IMR-90 (cell line): ENCODE data around the gene ALS2. TPM values are rescaled to one million over a fixed set of nuclear protein-coding genes. Genes with fewer than 3 reads are reported as not detected.

ENCODE experiments used
- ATAC-seq: fragments of 200-7000 bp; cut with Tn5 transposase; 2 replicates; pipeline ENCODE4 v1.9.1; 2020; ENCODE audit warnings: low read depth, mild to moderate bottlenecking, moderate library complexity
- BruUV-seq: library from RNA; stranded (reverse); fragments of 400-500 nt; replicated peaks from 2 replicates; lab custom pipeline; 2021; lab: Mats Ljungman, UMichigan
- CTCF ChIA-PET: fragments of 300-600 bp; formaldehyde crosslinking; extraction: SDS; loops from one replicate; lab custom pipeline; 2021; ENCODE audit warnings: antibody characterized with exemption; lab: Yijun Ruan, JAX
- POLR2A ChIA-PET: fragments of 300-600 bp; sonication (Branson Sonifier 250); formaldehyde crosslinking; loops from one replicate; lab custom pipeline; 2022; ENCODE audit warnings: antibody characterized with exemption; ENCODE audit not compliant: unreplicated experiment; lab: Charles Lee
- DNase-seq: peaks from one replicate; pipeline ENCODE4 v3.0.0; 2013
- H2AFZ ChIP-seq: replicated peaks from 2 replicates; pipeline ENCODE3; 2013; ENCODE audit warnings: low read length, mild to moderate bottlenecking; ENCODE audit not compliant: poor library complexity
- H2AK5ac ChIP-seq: 2 replicates; pipeline ENCODE4 v1.6.1; 2013; ENCODE audit warnings: low read depth, low read length, inconsistent platforms
- H2AK9ac ChIP-seq: replicated peaks from 2 replicates; pipeline ENCODE3; 2013; ENCODE audit warnings: mild to moderate bottlenecking, low read depth, low read length, moderate library complexity; ENCODE audit not compliant: poor library complexity
- H2BK120ac ChIP-seq: 2 replicates; pipeline ENCODE4 v1.6.1; 2013; ENCODE audit warnings: low read depth, low read length, inconsistent platforms
- H2BK15ac ChIP-seq: 3 replicates; pipeline ENCODE4 v1.6.1; 2013; ENCODE audit warnings: low read depth, low read length, inconsistent platforms
- H2BK20ac ChIP-seq: 2 replicates; pipeline ENCODE4 v1.6.1; 2013; ENCODE audit warnings: low read depth, mild to moderate bottlenecking, inconsistent platforms, low read length, moderate library complexity
- H2BK5ac ChIP-seq: 2 replicates; pipeline ENCODE4 v1.6.1; 2013; ENCODE audit warnings: mild to moderate bottlenecking, low read depth, low read length, inconsistent platforms; ENCODE audit not compliant: poor library complexity, severe bottlenecking
- H3K14ac ChIP-seq: replicated peaks from 2 replicates; pipeline ENCODE4 v1.6.1; 2013; ENCODE audit warnings: low read depth, low read length, inconsistent platforms
- H3K18ac ChIP-seq: 2 replicates; pipeline ENCODE4 v1.6.1; 2013; ENCODE audit warnings: low read depth, low read length, control low read depth
- H3K23ac ChIP-seq: 2 replicates; pipeline ENCODE4 v1.6.1; 2013; ENCODE audit warnings: low read depth, low read length, inconsistent platforms
- H3K27ac ChIP-seq: 2 replicates; pipeline ENCODE4 v1.5.1; 2013; ENCODE audit warnings: mild to moderate bottlenecking, control low read depth, low read length; ENCODE audit not compliant: insufficient read depth
- H3K27me3 ChIP-seq: 2 replicates; pipeline ENCODE4 v1.6.1; 2013; ENCODE audit warnings: low read length; ENCODE audit not compliant: control insufficient read depth, insufficient read depth
- H3K36me3 ChIP-seq: 2 replicates; pipeline ENCODE4 v1.6.1; 2013; ENCODE audit warnings: low read length, mixed read lengths; ENCODE audit not compliant: control insufficient read depth, insufficient read depth
- H3K4ac ChIP-seq: 2 replicates; pipeline ENCODE4 v1.6.1; 2013; ENCODE audit warnings: low read depth, low read length, inconsistent platforms
- H3K4me1 ChIP-seq: 2 replicates; pipeline ENCODE4 v1.6.1; 2013; ENCODE audit warnings: low read length, mixed read lengths; ENCODE audit not compliant: control insufficient read depth, insufficient read depth
- H3K4me2 ChIP-seq: 2 replicates; pipeline ENCODE4 v1.6.1; 2013; ENCODE audit warnings: low read depth, mild to moderate bottlenecking, control low read depth, low read length, moderate library complexity
- H3K4me3 ChIP-seq: 2 replicates; pipeline ENCODE4 v1.5.1; 2013; ENCODE audit warnings: low read depth, mild to moderate bottlenecking, control low read depth, low read length, moderate library complexity; ENCODE audit not compliant: insufficient read depth
- H3K56ac ChIP-seq: 2 replicates; pipeline ENCODE4 v1.6.1; 2013; ENCODE audit warnings: low read length, inconsistent platforms; ENCODE audit not compliant: insufficient read depth; ENCODE audit errors: extremely low read depth
- H3K79me1 ChIP-seq, 2 experiments: 2 replicates each; pipeline ENCODE4 v1.6.1; 2013; ENCODE audit warnings: low read length in 2 of 2, inconsistent platforms in 1 of 2, low read depth in 1 of 2
- H3K9ac ChIP-seq: 2 replicates; pipeline ENCODE4 v1.6.1; 2013; ENCODE audit warnings: low read depth, low read length, control low read depth
- H3K9me1 ChIP-seq: 2 replicates; pipeline ENCODE4 v1.6.1; 2013; ENCODE audit warnings: low read length, inconsistent platforms; ENCODE audit not compliant: insufficient read depth
- H3K9me3 ChIP-seq: 2 replicates; pipeline ENCODE4 v1.6.1; 2013; ENCODE audit warnings: low read length; ENCODE audit not compliant: control insufficient read depth, insufficient read depth
- H4K20me1 ChIP-seq: 2 replicates; pipeline ENCODE4 v1.6.1; 2013; ENCODE audit warnings: low read length, inconsistent platforms; ENCODE audit not compliant: insufficient read depth
- H4K5ac ChIP-seq: 2 replicates; pipeline ENCODE4 v1.6.1; 2013; ENCODE audit warnings: mild to moderate bottlenecking, low read depth, low read length, control low read depth
- H4K8ac ChIP-seq, 2 experiments: 2 replicates each; pipeline ENCODE4 v1.6.1; 2013; ENCODE audit warnings: low read depth in 2 of 2, low read length in 2 of 2, control low read depth in 1 of 2, inconsistent platforms in 1 of 2
- H4K91ac ChIP-seq: 2 replicates; pipeline ENCODE4 v1.6.1; 2013; ENCODE audit warnings: low read depth, low read length, inconsistent platforms; ENCODE audit not compliant: insufficient read depth
- BHLHE40 ChIP-seq: fragments of 150-350 bp; IDR thresholded peaks from 2 replicates; pipeline ENCODE4 v1.6.1; 2016; ENCODE audit warnings: mild to moderate bottlenecking, low read depth, low read length
- CTCF ChIP-seq: conservative IDR thresholded peaks from 2 replicates; pipeline ENCODE4 v1.5.1; 2012; ENCODE audit warnings: mild to moderate bottlenecking, low read depth, low read length, improper control_type of control experiment
- ELK1 ChIP-seq: fragments of 150-350 bp; IDR thresholded peaks from 2 replicates; pipeline ENCODE4 v1.6.1; 2016; ENCODE audit warnings: low read depth, mild to moderate bottlenecking, low read length, moderate library complexity, borderline replicate concordance
- FOS ChIP-seq: fragments of 150-350 bp; IDR thresholded peaks from 2 replicates; pipeline ENCODE4 v1.6.1; 2016; ENCODE audit warnings: low read depth, low read length
- MAZ ChIP-seq: IDR thresholded peaks from 2 replicates; pipeline ENCODE4 v1.6.1; 2012; ENCODE audit warnings: low read depth, mild to moderate bottlenecking, low read length, improper control_type of control experiment, moderate library complexity, borderline replicate concordance
- RAD21 ChIP-seq: IDR thresholded peaks from 2 replicates; pipeline ENCODE4 v1.6.1; 2012; ENCODE audit warnings: low read length, improper control_type of control experiment
- RCOR1 ChIP-seq: IDR thresholded peaks from 2 replicates; pipeline ENCODE4 v1.6.1; 2012; ENCODE audit warnings: mild to moderate bottlenecking, low read length, improper control_type of control experiment; ENCODE audit not compliant: insufficient replicate concordance
- SMC3 ChIP-seq: fragments of 150-350 bp; IDR thresholded peaks from 2 replicates; pipeline ENCODE4 v1.6.1; 2016; ENCODE audit warnings: low read depth, mild to moderate bottlenecking, antibody characterized with exemption, low read length, moderate library complexity
- WGBS, 2 experiments: methylation state at CpG; one replicate each; pipeline versions ENCODE4 v1.1.5 to v1.1.7; 2013; ENCODE audit warnings: missing lambda C conversion rate in 2 of 2; ENCODE audit not compliant: insufficient read length in 1 of 2; ENCODE audit errors: extremely low coverage in 2 of 2; 5-methylcytosine and 5-hydroxymethylcytosine counted together
- dilution Hi-C: fragments of 300-500 bp; cut with HindIII; formaldehyde crosslinking; loops from one replicate; pipeline ENCODE4 v1.14.3; 2018; ENCODE audit warnings: low sequenced_read_pairs; ENCODE audit not compliant: unreplicated experiment
- in situ Hi-C: fragments of 300-500 bp; cut with MboI; formaldehyde crosslinking; loops from 3 replicates; pipeline ENCODE4 v1.14.3; 2019; ENCODE audit warnings: low sequenced_read_pairs, inconsistent platforms, mixed read lengths
- intact Hi-C: fragments of 100-400 bp; cut with micrococcal nuclease; formaldehyde crosslinking; loops from 2 replicates; pipeline ENCODE4 v1.10.0; 2022
- polyA plus RNA-seq, 3 experiments: library from polyadenylated mRNA; depleted of rRNA; stranded (reverse); fragments of >200 nt; gene quantifications; 2 replicates each; pipeline ENCODE4 v1.2.3, GENCODE V29; 2012; ENCODE audit warnings: low replicate concordance in 1 of 3
- total RNA-seq: library from RNA; depleted of rRNA; stranded (reverse); fragments of >200 nt; gene quantifications from 2 replicates; pipeline ENCODE4 v1.2.3, GENCODE V29; 2012

Gene ALS2
- total and polyA plus RNA-seq, 2 of the 4 experiments (the other 2 are of a cell fraction), result 14.4 to 42.3 TPM

GRCh38 chr2:201769666-201770373 lies 10.9 kb downstream of the ALS2 start:
- Histone ChIP-seq H3K9ac (no peak overlapping the region), H3K9me3 (no peaks in the 10 kb centered on the region), H2BK20ac (no peak overlapping the region), H4K8ac (no peak overlapping the region), H3K56ac (no peak overlapping the region), H3K27ac (no peak overlapping the region), H4K91ac (no peak overlapping the region), H3K4ac (no peak overlapping the region), H2BK120ac (no peak overlapping the region), H4K20me1 (peaks cover 20% of the 10 kb centered on the region; the same call in 1 of the 2 replicates), H2BK15ac (no peak overlapping the region), H3K36me3 (peaks cover 5% of the 10 kb centered on the region), H3K4me1 (peaks cover 7% of the 10 kb centered on the region), H3K23ac (no peak overlapping the region), H2AK5ac (no peak overlapping the region), H3K14ac (no peak overlapping the region), H3K9me1 (peaks cover 11% of the 10 kb centered on the region), H2AFZ (no peak overlapping the region), H3K27me3 (no peaks in the 10 kb centered on the region), H3K4me3 (no peak overlapping the region), H2AK9ac (no peak overlapping the region), H3K18ac (no peak overlapping the region), H3K4me2 (no peak overlapping the region), H2BK5ac (no peak overlapping the region), H3K79me1 (peaks cover 30 to 53% of the 10 kb centered on the region in 2 experiments), H4K5ac (no peak overlapping the region)
- ChIA-PET CTCF (no interaction called here), POLR2A (interaction anchor here (1.3 kb wide), 1 partner anchor 10 kb away, joined by 4 read pairs; the partner anchor contains the start of gene ALS2)
- dilution Hi-C loops (no loop called here), intact Hi-C loops (no loop called here), in situ Hi-C loops (no loop called here)
- no peak for TF ChIP-seq SMC3
- no peak for TF ChIP-seq FOS
- no peak for TF ChIP-seq ELK1
- TF ChIP-seq BHLHE40, result no peak
- no peak for TF ChIP-seq RCOR1
- TF ChIP-seq CTCF, result no peak
- TF ChIP-seq RAD21, result no peak
- no peak for TF ChIP-seq MAZ
- DNase-seq, result no peak
- no CpG with 5 or more reads among the region's 4 CpGs for WGBS, 2 experiments
- BruUV-seq, result no TSS peak
- ATAC-seq, result no peak
